HG03108 (cell line): Measurements from ENCODE around the gene BGN.

Experiments used
- ATAC-seq: cut with Tn5 transposase; IDR thresholded peaks from one replicate; pipeline ENCODE4 v1.9.1; 2021; ENCODE audit warnings: moderate library complexity; ENCODE audit not compliant: unreplicated experiment

BGN gene

DNA sequence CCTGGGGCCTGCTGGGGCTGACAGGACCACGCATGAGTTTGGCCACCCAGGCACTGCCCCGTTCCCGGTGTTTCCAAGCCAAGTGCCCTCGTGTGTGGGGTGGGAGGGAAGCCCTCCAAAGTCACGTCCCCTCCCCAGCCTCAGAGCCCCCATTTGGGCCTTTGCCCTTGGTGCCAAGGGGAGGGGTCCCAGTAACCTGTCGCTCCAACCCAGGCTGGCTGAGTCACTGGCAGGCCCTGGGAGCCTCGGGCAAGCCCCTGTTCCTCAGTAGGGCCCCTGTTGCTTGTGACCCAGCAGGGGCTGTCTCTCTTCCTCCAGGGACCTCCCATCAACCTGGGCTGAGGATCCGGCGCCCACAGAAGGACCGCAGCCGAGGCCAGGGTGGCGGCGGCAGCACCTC is 13.7 kb upstream of the BGN start:
- ATAC-seq: no peak

- ATAC-seq: no peak
Measured at GRCh38 chrX:153482376-153483015, 12.3 kb upstream of the BGN start.

DNA sequence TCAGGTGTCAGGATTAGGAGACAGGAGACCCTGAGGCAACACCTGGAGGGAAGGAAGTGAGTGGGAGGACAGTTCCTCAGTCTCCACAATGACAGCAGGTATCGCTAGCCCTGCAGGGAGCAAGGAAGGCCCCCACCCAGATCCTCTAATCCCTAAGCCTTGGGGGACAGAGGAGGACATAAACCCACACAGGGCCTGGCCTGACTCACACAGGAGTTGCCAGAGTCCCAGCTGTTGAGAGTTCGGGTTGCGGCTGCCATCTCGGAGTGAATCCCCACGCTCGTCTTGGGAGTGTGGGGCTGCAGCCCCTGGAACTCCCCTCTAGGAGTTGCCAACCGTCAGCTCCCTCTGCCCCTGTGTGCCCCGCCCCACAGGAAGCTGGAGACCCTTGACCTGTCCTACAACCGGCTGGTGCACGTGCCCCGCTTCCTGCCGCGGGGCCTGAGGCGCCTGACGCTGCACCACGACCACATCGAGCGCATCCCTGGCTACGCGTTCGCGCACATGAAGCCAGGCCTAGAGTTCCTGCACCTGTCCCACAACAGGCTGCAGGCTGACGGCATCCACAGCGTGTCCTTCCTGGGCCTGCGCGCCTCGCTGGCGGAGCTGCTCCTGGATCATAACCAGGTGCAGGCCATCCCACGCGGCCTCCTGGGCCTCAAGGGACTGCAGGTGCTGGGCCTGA is 9.2 kb upstream of the BGN start:
- no peak for ATAC-seq

- ATAC-seq: no peak
Measured at GRCh38 chrX:153486171-153486570, 8.6 kb upstream of the BGN start.

DNA sequence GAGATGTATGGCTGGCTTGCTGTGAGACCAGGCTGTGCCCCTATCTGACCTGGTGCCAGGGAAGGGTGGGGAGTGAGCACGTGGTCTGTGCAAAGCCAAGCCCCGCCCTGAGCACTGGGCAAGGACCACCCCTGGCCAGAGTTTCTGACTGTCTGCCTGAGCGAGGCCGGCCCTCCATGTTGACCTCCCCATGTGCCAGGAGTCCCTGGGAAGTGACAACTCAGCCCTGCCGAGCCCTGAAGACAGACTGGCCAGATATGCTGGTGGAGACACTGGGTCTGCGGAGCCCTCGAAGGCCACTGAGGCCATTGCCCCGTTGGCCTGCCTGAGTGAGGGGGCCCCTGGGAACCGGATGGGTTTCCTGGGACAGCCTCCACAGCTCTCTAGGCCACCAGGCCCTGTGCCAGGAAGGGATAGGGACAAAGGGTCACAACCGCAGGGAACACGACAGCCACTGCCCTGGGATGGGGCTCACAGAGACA is 7.1 kb upstream of the BGN start:
- ATAC-seq: no peak

DNA sequence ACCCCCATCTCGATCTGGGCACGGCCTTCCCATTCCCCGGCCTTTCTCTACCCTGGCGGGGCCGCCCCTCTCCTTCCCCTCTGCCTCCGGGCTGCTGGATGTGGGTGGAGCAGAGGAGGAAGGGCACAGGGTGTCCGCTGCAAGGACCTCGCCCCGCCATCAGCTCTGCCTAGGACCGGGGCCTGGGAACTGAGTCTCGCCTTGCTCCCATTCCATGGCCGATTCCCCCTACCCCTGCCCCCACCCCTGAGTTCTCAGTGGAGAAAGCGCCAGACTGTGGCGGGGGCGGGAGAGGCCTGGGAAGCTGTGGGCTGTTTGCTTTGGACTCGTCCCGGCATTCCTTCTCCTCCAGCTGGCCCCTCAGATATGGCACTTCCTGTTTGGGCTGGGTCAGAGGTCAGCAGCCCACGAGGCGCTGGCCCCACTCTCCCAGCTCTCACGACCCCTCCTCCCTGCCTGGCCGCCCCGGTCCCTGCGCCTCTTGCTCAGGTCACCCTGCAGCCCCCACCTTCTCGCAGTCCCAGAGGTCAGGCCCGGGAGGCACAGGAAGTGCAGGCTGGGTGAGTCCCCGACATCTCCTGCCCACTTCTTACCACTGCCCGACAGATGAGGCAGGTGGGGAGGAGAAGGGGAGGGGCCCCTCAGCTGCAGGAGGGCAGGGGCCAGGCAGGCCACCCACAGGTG is 6.4 kb upstream of the BGN start:
- no peak for ATAC-seq

DNA sequence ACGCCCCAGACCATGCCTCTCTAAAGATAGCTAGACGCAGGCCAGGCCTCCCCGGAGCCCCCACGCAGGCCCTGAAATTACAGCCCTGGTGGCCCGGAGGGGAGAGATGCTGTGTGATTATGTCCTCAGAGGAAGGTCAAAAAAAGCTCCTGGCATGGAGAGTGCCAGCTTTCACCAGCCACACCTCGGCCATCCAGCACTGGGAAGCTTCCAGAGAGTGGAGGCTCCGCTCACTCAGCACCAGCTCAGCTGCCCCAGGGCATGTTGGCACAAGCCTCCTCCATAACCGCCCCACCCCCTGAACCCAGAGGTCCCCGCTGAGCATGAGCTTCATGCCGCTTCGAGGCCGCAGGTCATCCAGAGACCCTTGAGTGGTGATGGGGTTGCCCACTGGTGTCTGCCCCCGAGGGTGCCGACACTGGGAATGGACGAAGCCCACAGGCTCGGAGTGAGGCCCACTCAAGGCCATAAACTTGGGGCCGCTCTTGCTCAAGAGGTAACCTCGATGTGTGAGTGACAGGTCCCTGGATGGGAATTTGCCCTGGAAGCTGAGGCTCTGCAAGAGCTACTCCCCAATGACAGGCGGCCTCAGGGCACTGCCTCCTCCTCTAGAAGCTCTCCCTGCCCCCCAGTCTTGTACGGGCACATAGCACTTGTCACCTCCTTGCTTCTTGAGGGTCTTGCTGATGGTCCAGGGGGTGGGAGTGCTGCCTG is 4.4 kb upstream of the BGN start:
- no peak for ATAC-seq

- no peak for ATAC-seq
Measured at GRCh38 chrX:153491351-153491914, 3.3 kb upstream of the BGN start.

DNA sequence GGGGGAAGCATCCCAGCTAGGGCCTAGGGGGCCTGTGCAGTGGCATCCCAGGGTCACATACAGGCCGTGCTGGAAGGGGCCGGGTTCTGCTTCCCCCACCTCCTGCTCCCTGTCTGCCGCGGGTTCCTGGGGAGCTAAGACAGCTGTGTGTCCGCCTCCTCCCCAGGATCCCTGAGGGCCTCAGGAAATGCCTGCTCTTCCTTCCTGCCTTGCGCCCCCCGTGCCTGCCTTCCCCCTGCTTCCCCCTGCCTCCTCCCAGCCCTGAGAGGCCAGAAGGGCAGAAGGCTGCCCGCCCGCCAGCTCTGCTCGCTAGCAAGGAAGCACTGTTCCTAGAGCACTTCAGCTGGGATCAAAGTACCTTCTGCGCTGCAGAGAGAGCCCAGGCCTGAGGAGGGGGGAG is 2.9 kb upstream of the BGN start:
- no peak for ATAC-seq

GRCh38 chrX:153492543-153492942 is 2.2 kb upstream of the BGN start:
- ATAC-seq: no peak

- ATAC-seq: no peak
Measured at GRCh38 chrX:153493085-153493484, 1.7 kb upstream of the BGN start.

- no peak for ATAC-seq
Measured at GRCh38 chrX:153494061-153494460, 719 bp upstream of the BGN start.

- no peak for ATAC-seq
Measured at GRCh38 chrX:153495362-153495751, 577 bp downstream of the BGN start.

GRCh38 chrX:153495903-153496589 is 1.3 kb downstream of the BGN start:
- ATAC-seq: no peak

DNA sequence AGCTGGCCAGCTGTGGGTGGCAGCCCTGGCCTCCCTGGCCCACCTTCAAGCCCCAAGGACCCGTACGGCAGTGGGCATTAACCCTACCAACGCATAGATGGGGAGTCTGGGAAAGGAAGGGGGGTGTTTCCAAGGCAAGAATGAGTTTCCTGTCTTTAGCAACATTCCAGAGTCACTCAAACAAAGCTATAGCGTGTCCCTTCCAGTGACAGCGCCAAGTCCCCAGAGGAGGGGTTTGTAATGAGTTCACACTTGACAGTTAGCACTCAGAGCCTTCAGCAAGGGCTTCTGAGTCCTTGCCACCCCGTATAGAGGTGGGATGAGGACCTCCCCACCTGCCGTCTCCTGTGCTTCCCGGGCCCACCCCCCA is 1.8 kb downstream of the BGN start:
- no peak for ATAC-seq

GRCh38 chrX:153498453-153498852 is 3.7 kb downstream of the BGN start:
- no peak for ATAC-seq

DNA sequence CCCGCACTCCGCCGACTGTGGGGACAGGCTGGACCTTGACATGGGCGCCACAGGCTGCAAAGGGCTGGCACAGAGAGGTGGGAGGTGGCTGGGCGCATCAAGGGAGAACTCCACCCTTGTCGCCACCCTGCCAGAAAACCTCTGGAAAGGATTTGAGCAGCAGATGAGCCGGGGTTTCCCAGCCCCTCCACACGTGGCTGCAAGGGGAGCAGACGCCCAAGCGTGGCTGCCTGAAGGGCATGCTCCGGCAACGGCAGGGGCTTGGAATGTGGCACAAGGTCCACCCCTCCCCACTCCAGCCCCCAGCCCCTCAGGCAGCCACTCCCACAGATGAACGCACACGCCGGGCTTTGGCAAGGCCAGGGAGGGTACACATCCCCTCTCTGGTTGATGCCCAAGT is 4.6 kb downstream of the BGN start:
- ATAC-seq: no peak

DNA sequence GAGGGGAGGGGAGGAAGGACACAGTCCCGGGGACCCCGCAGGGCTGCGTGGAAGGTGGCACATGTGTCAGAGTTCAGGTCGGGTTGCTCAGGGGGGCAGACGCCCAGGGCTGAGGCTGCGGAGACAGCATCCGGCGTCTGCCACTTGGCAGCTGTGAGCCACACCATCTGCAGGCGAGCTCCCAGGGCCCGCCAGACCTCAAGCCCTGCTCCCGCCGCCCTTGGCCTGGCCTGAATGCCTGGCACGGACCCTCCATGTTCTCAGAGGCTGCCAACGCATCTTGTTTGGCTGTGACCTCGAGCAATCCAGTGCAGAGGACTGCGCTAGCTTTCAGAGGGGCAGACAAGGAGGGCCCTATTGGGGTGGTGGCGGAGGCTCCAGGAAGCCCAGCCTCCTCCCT is 5.1 kb downstream of the BGN start:
- ATAC-seq: no peak

DNA sequence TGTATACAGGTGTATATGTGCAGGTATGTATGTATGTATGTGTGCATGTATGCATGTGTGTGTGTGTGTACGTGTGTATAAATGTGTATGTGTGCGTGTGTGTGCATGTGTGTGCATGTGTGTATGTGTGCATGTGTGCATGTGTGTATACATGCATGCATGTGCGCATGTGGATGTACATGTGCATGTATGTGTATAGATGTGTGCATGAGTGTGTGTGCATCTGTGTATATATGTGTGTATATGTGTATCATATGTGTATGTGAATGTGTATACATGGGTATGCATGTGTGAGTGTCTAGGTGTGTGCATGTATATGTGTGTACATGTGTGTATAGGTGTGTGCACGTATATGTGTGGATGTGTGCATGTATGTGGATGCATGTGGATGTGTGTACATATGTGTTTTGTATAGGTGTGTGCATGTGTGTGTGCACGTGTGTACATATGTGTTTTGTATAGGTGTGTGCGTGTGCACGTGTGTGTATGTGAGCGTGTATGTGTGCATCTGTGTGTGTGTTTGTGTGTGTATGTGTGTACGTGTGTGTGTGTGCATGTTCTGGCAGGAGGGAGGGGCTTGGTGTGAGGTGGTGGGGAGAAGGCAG is 6.0 kb downstream of the BGN start:
- ATAC-seq: no peak

DNA sequence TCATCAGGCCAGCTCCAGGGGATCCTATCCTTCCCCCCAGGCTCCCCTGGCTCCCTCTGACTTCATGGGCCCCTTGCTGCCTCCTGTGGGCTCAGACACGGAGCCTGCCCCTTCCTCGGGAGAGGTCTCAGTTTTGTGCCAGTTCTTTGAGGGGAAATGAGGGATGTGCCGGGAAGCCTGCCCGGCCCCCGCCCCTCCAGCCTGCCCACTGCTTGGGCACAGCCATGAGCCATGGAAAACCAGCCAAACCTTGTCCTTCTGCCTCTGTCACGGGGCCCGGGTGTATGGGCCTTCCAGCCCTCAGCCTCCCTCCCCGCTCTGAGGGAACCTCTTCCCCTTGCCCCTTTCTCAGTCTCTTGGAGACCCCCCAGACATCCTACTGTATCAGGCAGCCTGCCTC is 6.8 kb downstream of the BGN start:
- no peak for ATAC-seq
